NCI-H2171 treated with DMSO at 0.1 percent for 48 hours (cell line): ENCODE measurements around the gene MAN1A1.

Experiments used
- DNase-seq: peaks from one replicate; lab custom pipeline; 2025; lab: John Stamatoyannopoulos, UW

MAN1A1 gene

GRCh38 chr6:119142041-119142440 is 207.5 kb downstream of the MAN1A1 start:
- no peak for DNase-seq

DNA sequence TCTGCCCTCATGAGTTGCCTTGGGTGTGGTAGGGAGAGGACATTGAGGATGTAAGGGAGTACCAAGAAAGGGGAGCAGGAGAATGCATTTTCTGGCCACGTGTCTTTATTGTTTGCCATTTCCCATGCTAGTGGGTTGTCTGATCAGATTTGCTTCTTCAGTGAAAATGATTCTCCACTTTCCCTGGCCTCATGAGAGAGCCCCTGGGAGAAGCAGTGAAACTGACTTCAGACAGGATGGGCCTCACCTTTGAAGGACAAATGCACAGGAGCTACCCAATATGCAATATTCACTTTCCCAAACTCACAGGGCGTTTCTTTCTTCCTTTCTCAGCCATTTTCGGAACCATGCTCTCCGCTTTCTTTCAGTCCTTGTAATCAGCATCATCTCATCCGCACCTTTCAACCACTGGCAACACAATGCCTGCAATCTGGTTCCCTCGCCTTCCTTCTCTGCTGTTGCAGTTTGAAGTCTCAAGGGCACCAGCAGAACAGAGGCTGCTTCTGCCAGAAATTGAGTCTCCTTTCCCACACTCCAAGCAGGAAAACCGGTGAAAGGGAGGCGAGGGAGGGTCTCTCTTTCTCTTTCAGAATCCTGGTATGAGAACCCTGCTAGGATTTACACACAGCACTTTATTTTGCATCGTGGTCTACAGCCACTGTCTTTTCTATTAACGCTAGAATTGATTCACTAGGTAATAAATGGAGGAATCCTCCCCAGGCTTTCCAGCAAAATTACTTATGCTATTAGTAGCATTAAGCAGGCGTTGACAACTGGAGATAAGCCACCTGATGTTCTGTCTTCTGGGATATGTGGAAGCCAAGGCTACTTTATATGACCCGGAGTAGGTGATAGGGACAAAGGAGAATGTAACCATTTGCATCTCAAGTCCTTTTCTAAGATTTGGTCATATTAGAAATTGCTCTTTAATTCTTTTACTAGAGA is 209.1 kb downstream of the MAN1A1 start:
- DNase-seq, result no peak

GRCh38 chr6:119138906-119139541 is 210.5 kb downstream of the MAN1A1 start:
- no peak for DNase-seq

- no peak for DNase-seq
Measured at GRCh38 chr6:119137194-119138072, 212.1 kb downstream of the MAN1A1 start.

- no peak for DNase-seq
Measured at GRCh38 chr6:119134752-119135151, 214.8 kb downstream of the MAN1A1 start.

DNA sequence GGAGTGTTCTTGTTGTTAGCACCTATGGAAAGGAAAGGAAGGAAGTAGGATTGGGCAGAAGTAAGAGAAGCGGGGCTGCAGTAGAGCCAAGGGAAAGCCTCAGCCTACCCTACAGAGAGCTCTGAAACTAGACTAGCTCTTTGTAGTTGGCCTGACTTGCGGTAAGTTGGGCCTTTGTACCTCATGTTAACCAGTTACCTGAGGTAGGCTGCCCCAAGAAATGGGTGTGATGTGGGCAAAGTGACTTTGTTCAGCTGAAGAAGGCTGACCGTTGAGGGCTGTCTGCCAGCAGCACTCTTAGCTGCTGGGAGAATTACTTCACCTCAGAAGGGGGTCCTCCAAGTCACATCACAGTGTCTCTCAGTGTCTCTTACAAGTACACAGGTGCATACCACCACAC is 216.2 kb downstream of the MAN1A1 start:
- DNase-seq, result no peak

DNA sequence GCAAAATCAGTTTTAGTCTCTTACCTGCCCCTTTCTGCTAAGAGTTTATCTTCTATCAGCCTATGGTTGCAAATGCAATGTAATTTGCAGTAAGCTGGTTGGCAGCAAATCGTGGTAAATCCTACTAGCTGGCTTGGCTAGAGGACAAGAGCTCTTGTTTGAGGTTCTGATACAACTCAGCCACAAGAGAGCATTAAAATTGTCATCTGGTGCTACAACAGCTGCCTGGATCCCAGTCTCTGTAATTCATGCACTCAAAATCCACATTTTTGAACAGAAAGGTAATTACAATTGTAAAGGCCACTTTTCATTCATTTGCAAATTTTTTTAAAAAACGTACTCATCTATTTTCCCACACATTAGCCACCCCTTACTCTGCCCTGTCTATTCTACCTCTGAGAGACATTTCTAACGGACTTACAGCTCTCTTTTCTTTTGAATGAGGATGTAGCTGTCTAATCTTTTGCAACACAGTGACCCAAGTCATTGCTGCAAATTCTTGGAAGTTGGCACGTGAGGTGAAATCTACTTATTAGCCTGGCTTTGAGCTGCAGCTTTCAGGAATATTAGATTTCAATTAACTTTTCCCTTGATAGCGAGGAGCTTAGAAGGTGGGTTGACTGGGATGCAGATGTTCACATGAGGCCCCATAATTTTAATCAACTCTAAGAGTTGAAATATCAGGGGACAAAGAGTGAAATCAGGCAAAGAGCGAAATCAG is 217.1 kb downstream of the MAN1A1 start:
- DNase-seq, result no peak

DNA sequence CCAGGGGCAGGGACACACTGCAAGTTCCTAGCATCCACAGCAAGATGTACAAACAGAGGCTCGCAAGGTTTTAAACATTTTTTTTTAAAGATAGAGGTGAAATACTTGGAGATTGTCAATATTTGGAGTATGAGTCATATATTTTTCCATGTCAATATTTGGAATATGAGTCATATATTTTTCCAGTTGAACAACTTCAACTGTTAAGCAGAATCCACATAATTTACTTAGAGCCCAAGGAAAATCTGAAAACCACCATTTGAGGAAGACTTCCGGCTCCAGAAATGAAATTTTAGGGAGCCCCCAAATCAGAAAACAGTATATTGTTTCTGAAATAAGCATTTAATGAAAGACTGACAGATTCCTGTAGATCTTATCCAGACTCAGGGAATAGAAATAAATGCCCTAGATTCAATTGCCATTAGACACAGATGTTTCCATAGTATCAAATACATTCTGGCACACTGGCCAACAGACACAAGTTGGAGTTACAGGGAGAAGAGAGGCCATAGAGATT is 219.5 kb downstream of the MAN1A1 start:
- DNase-seq, result peak; percentile 21

GRCh38 chr6:119129148-119129967 is 220.2 kb downstream of the MAN1A1 start:
- DNase-seq, result peak; percentile 78

GRCh38 chr6:119128252-119128912 is 221.2 kb downstream of the MAN1A1 start:
- no peak for DNase-seq

- DNase-seq, result no peak
Measured at GRCh38 chr6:119127627-119128026, 221.9 kb downstream of the MAN1A1 start.
